HepG2 (cell line): ENCODE measurements around the gene TAF1C. TPM values are rescaled to one million over a fixed set of nuclear protein-coding genes. Genes with fewer than 3 reads are reported as not detected.
A peak's percentile ranks its signal among the peaks of the same experiment; 100 is the strongest.

ENCODE experiments used
- ASH2L ChIP-seq: fragments of 300-600, 200-600 bp; sonication (generic); IDR thresholded peaks from 2 replicates; pipeline ENCODE4 v1.7.0; 2017; ENCODE audit warnings: low read depth, mild to moderate bottlenecking, moderate library complexity, mixed read lengths, low read length; ENCODE audit not compliant: insufficient read length
- BHLHE40 ChIP-seq: IDR thresholded peaks from 2 replicates; pipeline ENCODE4 v1.6.1; 2011; ENCODE audit warnings: low read length, improper control_type of control experiment
- CHCHD3 ChIP-seq: sonication (generic); formaldehyde crosslinking; IDR thresholded peaks from 2 replicates; pipeline ENCODE4 v1.8.0; 2022; ENCODE audit warnings: mild to moderate bottlenecking, missing genetic modification reagents, moderate library complexity
- MTF1 ChIP-seq: sonication (generic); formaldehyde crosslinking; IDR thresholded peaks from 2 replicates; pipeline ENCODE4 v1.5.0; 2020; ENCODE audit warnings: missing genetic modification reagents
- RXRB ChIP-seq: IDR thresholded peaks from 2 replicates; pipeline ENCODE4 v1.6.1; 2016; ENCODE audit warnings: borderline replicate concordance, missing genetic modification reagents, missing compliant biosample characterization
- TBX2 ChIP-seq: sonication (generic); formaldehyde crosslinking; IDR thresholded peaks from 2 replicates; pipeline ENCODE4 v1.5.0; 2020; ENCODE audit warnings: missing genetic modification reagents, mild to moderate bottlenecking, borderline replicate concordance
- TEAD3 ChIP-seq: optimal IDR thresholded peaks from 2 replicates; pipeline ENCODE3; 2016; ENCODE audit warnings: borderline replicate concordance
- YEATS2 ChIP-seq: sonication (generic); formaldehyde crosslinking; IDR thresholded peaks from 2 replicates; pipeline ENCODE4 v1.4.0; 2020; ENCODE audit warnings: missing genetic modification reagents, borderline replicate concordance
- ZBTB21 ChIP-seq: sonication (generic); formaldehyde crosslinking; IDR thresholded peaks from 2 replicates; pipeline ENCODE4 v1.4.0; 2020; ENCODE audit warnings: missing genetic modification reagents
- ZFP82 ChIP-seq: sonication (generic); formaldehyde crosslinking; IDR thresholded peaks from 2 replicates; pipeline ENCODE4 v1.5.1; 2020; ENCODE audit warnings: mild to moderate bottlenecking, missing genetic modification reagents, borderline replicate concordance
- ZNF121 ChIP-seq: sonication (generic); formaldehyde crosslinking; IDR thresholded peaks from 2 replicates; pipeline ENCODE4 v1.5.0; 2020; ENCODE audit warnings: mild to moderate bottlenecking, missing genetic modification reagents
- ZNF17 ChIP-seq: sonication (generic); formaldehyde crosslinking; IDR thresholded peaks from 2 replicates; pipeline ENCODE4 v1.5.0; 2020; ENCODE audit warnings: mild to moderate bottlenecking, missing genetic modification reagents
- ZNF180 ChIP-seq: sonication (generic); formaldehyde crosslinking; IDR thresholded peaks from 2 replicates; pipeline ENCODE4 v1.4.0; 2020; ENCODE audit warnings: low read depth, missing genetic modification reagents, borderline replicate concordance
- ZNF501 ChIP-seq: sonication (generic); formaldehyde crosslinking; IDR thresholded peaks from 2 replicates; pipeline ENCODE4 v1.5.1; 2020; ENCODE audit warnings: mild to moderate bottlenecking, moderate library complexity, missing genetic modification reagents
- polyA plus RNA-seq, 8 experiments: library from polyadenylated mRNA; depleted of rRNA in 3 of 8; stranded (reverse) in 7 of 8; unstranded in 1 of 8; fragments of >200 nt; fragmentation: Illumina TruSeq in 4 of 8; extraction: Trizol in 4 of 8; gene quantifications; 2 replicates each; pipeline versions ENCODE4 v1.2.1 to v1.2.3, GENCODE V29; 2011 to 2016; ENCODE audit warnings: low read depth in 4 of 8, missing spikeins in 1 of 8, mixed read lengths in 1 of 8; ENCODE audit not compliant: insufficient read depth in 1 of 8
- total RNA-seq, 5 experiments: library from RNA; depleted of rRNA; stranded (reverse); fragments of >200 nt; fragmentation: Illumina TruSeq; extraction: Trizol; gene quantifications; 2 replicates each; pipeline ENCODE4 v1.2.3, GENCODE V29; 2016; ENCODE audit warnings: low read depth in 1 of 5
- TF ChIP-seq, protein P1 (sequence below): sonication (generic); formaldehyde crosslinking; IDR thresholded peaks from 2 replicates; pipeline ENCODE4 v1.8.1; 2023; ENCODE audit warnings: mild to moderate bottlenecking, inconsistent platforms, moderate library complexity, missing genetic modification reagents, borderline replicate concordance
- TF ChIP-seq, protein P2 (sequence below): sonication (generic); formaldehyde crosslinking; IDR thresholded peaks from 2 replicates; pipeline ENCODE4 v1.8.0; 2022; ENCODE audit warnings: mild to moderate bottlenecking, missing genetic modification reagents, moderate library complexity
- TF ChIP-seq, protein P3 (sequence below): IDR thresholded peaks from 2 replicates; pipeline ENCODE4 v1.6.1; 2016; ENCODE audit warnings: missing compliant biosample characterization, missing genetic modification reagents, borderline replicate concordance
- TF ChIP-seq, protein P4 (sequence below): sonication (generic); formaldehyde crosslinking; IDR thresholded peaks from 2 replicates; pipeline ENCODE4 v1.4.0; 2020; ENCODE audit warnings: missing genetic modification reagents
- TF ChIP-seq, protein P5 (sequence below): sonication (generic); formaldehyde crosslinking; IDR thresholded peaks from 2 replicates; pipeline ENCODE4 v1.4.0; 2020; ENCODE audit warnings: missing genetic modification reagents
- TF ChIP-seq, protein P6 (sequence below): sonication (generic); formaldehyde crosslinking; IDR thresholded peaks from 2 replicates; pipeline ENCODE4 v1.8.1; 2023; ENCODE audit warnings: mild to moderate bottlenecking, missing genetic modification reagents, borderline replicate concordance
- TF ChIP-seq, protein P7 (sequence below): sonication (generic); formaldehyde crosslinking; conservative IDR thresholded peaks from 2 replicates; pipeline ENCODE4 v1.5.0; 2020; ENCODE audit warnings: missing genetic modification reagents
- TF ChIP-seq, protein P8 (sequence below): IDR thresholded peaks from 2 replicates; pipeline ENCODE4 v1.6.1; 2012; ENCODE audit warnings: inconsistent platforms

TAF1C gene
- total and polyA plus RNA-seq, 2 of the 13 experiments (the other 11 are each of a cell fraction or from before 2014, with no cell fraction given), result 15.6 to 20.8 TPM

DNA sequence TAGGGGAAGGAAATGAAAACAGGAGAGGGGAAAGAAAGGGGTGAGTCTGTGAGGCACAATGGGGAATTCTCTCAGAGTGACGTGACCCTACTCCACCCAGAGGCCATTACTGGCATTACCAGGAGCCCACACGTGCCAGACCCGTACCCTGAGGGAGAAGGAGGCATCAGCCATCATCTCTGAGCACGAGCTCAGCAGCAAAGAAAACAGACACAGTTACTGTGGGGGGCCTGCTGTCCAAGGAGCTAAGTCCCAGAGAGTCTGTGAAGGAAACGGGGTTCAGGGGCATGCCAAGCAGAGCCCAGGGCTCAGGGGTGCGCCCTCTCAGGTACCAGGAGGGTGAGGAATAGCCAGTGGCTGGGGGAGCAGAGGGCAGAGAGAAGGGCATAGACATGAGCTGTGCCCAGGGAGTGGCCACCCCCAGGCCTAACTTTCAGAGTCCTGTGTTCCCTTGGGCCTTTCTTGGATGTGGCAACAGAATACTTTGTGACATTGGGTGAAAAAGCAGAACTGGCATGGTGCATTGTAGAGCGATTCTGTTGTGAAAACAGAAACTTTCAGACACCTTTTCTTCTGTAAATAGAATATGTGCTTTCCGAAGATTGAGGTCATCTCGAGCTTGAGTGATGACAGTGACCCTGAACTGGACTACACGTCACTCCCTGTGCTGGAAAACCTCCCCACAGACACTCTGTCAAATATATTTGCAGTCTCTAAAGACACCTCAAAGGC lies 11.3 kb downstream of the TAF1C start (continued):
- TF ChIP-seq, protein P1, sequence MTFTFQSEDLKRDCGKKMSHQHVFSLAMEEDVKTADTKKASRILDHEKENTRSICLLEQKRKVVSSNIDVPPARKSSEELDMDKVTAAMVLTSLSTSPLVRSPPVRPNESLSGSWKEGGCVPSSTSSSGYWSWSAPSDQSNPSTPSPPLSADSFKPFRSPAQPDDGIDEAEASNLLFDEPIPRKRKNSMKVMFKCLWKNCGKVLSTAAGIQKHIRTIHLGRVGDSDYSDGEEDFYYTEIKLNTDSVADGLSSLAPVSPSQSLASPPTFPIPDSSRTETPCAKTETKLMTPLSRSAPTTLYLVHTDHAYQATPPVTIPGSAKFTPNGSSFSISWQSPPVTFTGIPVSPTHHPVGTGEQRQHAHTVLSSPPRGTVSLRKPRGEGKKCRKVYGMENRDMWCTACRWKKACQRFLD (CRISPR knock-in tag), result no peak
- TF ChIP-seq ZNF121 (0 out of 2 replicates have a peak, but pooled peaks have one; percentile 27), ASH2L (peak; percentile 8), ZBTB21 (peak; percentile 48; the same call in 1 of the 2 replicates), TBX2 (CRISPR knock-in tag) (0 out of 2 replicates have a peak, but pooled peaks have one; percentile 8), ZNF180 (CRISPR knock-in tag) (no peak), ZNF501 (CRISPR knock-in tag) (peak; percentile 36; the same call in 1 of the 2 replicates), MTF1 (CRISPR knock-in tag) (no peak), BHLHE40 (peak; percentile 98), TEAD3 (CRISPR knock-in tag) (peak; percentile 78), ZFP82 (CRISPR knock-in tag) (no peak), YEATS2 (CRISPR knock-in tag) (0 out of 2 replicates have a peak, but pooled peaks have one; percentile 7), RXRB (CRISPR knock-in tag) (0 out of 2 replicates have a peak, but pooled peaks have one; percentile 8), CHCHD3 (no peak), ZNF17 (CRISPR knock-in tag) (no peak)
- TF ChIP-seq, protein P2, sequence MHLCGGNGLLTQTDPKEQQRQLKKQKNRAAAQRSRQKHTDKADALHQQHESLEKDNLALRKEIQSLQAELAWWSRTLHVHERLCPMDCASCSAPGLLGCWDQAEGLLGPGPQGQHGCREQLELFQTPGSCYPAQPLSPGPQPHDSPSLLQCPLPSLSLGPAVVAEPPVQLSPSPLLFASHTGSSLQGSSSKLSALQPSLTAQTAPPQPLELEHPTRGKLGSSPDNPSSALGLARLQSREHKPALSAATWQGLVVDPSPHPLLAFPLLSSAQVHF (CRISPR knock-in tag), result no peak
- TF ChIP-seq, protein P3, sequence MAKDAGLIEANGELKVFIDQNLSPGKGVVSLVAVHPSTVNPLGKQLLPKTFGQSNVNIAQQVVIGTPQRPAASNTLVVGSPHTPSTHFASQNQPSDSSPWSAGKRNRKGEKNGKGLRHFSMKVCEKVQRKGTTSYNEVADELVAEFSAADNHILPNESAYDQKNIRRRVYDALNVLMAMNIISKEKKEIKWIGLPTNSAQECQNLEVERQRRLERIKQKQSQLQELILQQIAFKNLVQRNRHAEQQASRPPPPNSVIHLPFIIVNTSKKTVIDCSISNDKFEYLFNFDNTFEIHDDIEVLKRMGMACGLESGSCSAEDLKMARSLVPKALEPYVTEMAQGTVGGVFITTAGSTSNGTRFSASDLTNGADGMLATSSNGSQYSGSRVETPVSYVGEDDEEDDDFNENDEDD (CRISPR knock-in tag), result 0 out of 2 replicates have a peak, but pooled peaks have one; percentile 27
- TF ChIP-seq, protein P4, sequence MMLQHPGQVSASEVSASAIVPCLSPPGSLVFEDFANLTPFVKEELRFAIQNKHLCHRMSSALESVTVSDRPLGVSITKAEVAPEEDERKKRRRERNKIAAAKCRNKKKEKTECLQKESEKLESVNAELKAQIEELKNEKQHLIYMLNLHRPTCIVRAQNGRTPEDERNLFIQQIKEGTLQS (CRISPR knock-in tag), result no peak
- TF ChIP-seq, protein P5, sequence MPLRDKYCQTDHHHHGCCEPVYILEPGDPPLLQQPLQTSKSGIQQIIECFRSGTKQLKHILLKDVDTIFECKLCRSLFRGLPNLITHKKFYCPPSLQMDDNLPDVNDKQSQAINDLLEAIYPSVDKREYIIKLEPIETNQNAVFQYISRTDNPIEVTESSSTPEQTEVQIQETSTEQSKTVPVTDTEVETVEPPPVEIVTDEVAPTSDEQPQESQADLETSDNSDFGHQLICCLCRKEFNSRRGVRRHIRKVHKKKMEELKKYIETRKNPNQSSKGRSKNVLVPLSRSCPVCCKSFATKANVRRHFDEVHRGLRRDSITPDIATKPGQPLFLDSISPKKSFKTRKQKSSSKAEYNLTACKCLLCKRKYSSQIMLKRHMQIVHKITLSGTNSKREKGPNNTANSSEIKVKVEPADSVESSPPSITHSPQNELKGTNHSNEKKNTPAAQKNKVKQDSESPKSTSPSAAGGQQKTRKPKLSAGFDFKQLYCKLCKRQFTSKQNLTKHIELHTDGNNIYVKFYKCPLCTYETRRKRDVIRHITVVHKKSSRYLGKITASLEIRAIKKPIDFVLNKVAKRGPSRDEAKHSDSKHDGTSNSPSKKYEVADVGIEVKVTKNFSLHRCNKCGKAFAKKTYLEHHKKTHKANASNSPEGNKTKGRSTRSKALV (CRISPR knock-in tag), result no peak
- TF ChIP-seq, protein P6, sequence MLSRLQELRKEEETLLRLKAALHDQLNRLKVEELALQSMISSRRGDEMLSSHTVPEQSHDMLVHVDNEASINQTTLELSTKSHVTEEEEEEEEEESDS (CRISPR knock-in tag), result no peak
- TF ChIP-seq, protein P7, sequence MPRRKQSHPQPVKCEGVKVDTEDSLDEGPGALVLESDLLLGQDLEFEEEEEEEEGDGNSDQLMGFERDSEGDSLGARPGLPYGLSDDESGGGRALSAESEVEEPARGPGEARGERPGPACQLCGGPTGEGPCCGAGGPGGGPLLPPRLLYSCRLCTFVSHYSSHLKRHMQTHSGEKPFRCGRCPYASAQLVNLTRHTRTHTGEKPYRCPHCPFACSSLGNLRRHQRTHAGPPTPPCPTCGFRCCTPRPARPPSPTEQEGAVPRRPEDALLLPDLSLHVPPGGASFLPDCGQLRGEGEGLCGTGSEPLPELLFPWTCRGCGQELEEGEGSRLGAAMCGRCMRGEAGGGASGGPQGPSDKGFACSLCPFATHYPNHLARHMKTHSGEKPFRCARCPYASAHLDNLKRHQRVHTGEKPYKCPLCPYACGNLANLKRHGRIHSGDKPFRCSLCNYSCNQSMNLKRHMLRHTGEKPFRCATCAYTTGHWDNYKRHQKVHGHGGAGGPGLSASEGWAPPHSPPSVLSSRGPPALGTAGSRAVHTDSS, result no peak
- TF ChIP-seq, protein P8, sequence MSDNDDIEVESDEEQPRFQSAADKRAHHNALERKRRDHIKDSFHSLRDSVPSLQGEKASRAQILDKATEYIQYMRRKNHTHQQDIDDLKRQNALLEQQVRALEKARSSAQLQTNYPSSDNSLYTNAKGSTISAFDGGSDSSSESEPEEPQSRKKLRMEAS, result peak; percentile 60; the same call in 1 of the 2 replicates
